CD1c-positive myeloid dendritic cell (primary cell): ENCODE results near the gene ZBTB5.

ENCODE experiments used
- DNase-seq: peaks from one replicate; pipeline ENCODE4 v3.0.0-alpha.2; 2016; ENCODE audit errors: extremely low spot score

Gene ZBTB5

GRCh38 chr9:37424686-37425297 is 40.5 kb downstream of the ZBTB5 start:
- no peak for DNase-seq

- DNase-seq: no peak
These were observed 41.0 kb downstream of the ZBTB5 start for GRCh38 chr9:37424204-37424685.

- DNase-seq: no peak
These were observed 41.7 kb downstream of the ZBTB5 start for GRCh38 chr9:37423508-37423907.

GRCh38 chr9:37422289-37423104 is 42.8 kb downstream of the ZBTB5 start, which contains the start of gene GRHPR:
Gene GRHPR, plus strand, starts transcription at chr9:37422696. Its CDS starts 55 bp downstream, at chr9:37422751.
- DNase-seq: peak; percentile 95

- no peak for DNase-seq
These were observed 43.3 kb downstream of the ZBTB5 start for GRCh38 chr9:37421914-37422288.

GRCh38 chr9:37420271-37421215 is 44.7 kb downstream of the ZBTB5 start:
- no peak for DNase-seq

GRCh38 chr9:37419204-37419603 is 46.0 kb downstream of the ZBTB5 start:
- no peak for DNase-seq

GRCh38 chr9:37417857-37418618 is 47.2 kb downstream of the ZBTB5 start:
- DNase-seq: no peak

- DNase-seq: no peak
These were observed 47.9 kb downstream of the ZBTB5 start for GRCh38 chr9:37417252-37417803.

- peak; percentile 76 for DNase-seq
These were observed 50.1 kb downstream of the ZBTB5 start for GRCh38 chr9:37415011-37415719.

- no peak for DNase-seq
These were observed 50.7 kb downstream of the ZBTB5 start for GRCh38 chr9:37414503-37414943.

GRCh38 chr9:37413311-37413710 is 51.9 kb downstream of the ZBTB5 start:
- DNase-seq: no peak

- no peak for DNase-seq
These were observed 52.7 kb downstream of the ZBTB5 start for GRCh38 chr9:37412431-37413151.

GRCh38 chr9:37410969-37411785 is 54.1 kb downstream of the ZBTB5 start:
- no peak for DNase-seq

- no peak for DNase-seq
These were observed 54.8 kb downstream of the ZBTB5 start for GRCh38 chr9:37410354-37410861.

- DNase-seq: peak; percentile 24
These were observed 56.1 kb downstream of the ZBTB5 start for GRCh38 chr9:37408933-37409710.

GRCh38 chr9:37407468-37407867 is 57.8 kb downstream of the ZBTB5 start:
- DNase-seq: no peak
